Measurements from ENCODE around the gene OR4F6. TPM values are rescaled to one million over a fixed set of nuclear protein-coding genes. Genes with fewer than 3 reads are reported as not detected.
"Not testable (repeated sequence)": the region's sequence is repeated elsewhere in the genome, so short reads cannot be mapped to it uniquely, and the experiment has no call there.

The OR4F6 gene
- total RNA-seq, 1 experiment from 2014 or later = not detected

DNA sequence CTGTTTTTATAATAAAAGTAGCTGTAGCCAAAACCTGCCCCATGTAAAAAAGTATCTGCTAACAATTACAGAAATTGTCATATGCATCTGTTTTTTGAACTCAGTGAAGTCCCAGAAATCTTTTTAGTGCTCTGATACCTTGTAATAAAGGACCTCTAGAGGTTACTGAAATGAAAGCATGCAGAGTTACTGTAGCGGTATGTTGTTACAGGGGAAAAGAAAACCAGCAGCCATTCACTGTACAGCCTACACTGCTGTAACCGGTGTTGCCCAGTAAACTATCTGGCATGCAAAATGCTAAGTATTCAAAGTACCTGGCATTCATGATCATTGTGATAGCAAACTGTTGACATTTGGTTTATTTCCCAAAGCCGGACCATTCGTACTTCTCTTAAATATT, 12.6 kb upstream of the OR4F6 start:
- not testable (repeated sequence) for BruUV-seq (replicated peaks)

DNA sequence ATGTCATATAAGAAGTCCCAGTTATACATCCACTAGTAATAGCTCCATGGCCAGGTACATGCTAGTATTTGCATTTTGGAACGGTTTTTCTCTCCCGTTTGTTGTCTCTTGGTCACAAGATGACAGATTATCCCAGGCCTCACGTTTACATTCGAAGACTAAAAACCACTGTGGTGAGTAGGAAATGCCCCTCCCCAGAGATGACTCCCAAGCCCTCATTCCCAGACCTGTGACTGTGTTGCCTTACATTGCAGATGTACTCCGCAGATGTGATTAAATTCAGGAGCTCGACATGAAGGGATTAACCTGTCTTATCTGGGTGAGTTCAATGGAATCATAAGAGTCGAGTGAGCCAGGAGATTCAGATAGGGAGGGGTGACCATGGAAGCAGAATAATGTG, 9.3 kb upstream of the OR4F6 start:
- intact Hi-C loops (cut with micrococcal nuclease; ENCODE audit: unreplicated experiment); H3K4me3 Mint-ChIP-seq (ENCODE audit: unreplicated experiment); H3K4me1 Mint-ChIP-seq (ENCODE audit: low read depth, unreplicated experiment); H3K27me3 ChIP-seq (replicated peaks; ENCODE audit: control insufficient read depth, insufficient read depth, low read length); H3K36me3 ChIP-seq (ENCODE audit: control insufficient read depth, insufficient read depth, low read length); H3K9me3 ChIP-seq; BruUV-seq (replicated peaks); H3K4me3 ChIP-seq (ENCODE audit: low read depth, low read length); H3K27me3 Mint-ChIP-seq (ENCODE audit: insufficient read depth, unreplicated experiment); H3K27ac Mint-ChIP-seq (ENCODE audit: unreplicated experiment); POLR2A ChIA-PET; H3K36me3 Mint-ChIP-seq (ENCODE audit: insufficient read depth, unreplicated experiment); CTCF ChIA-PET; H3K9me3 Mint-ChIP-seq (ENCODE audit: unreplicated experiment); DNase-seq; H3K4me1 ChIP-seq: not testable (repeated sequence)

More for the DNA sequence above, 12.6 kb upstream of the OR4F6 start:
- H3K4me3 Mint-ChIP-seq (ENCODE audit: unreplicated experiment); H3K27me3 Mint-ChIP-seq (ENCODE audit: insufficient read depth, unreplicated experiment); H3K4me1 Mint-ChIP-seq (ENCODE audit: low read depth, unreplicated experiment); H3K36me3 ChIP-seq (ENCODE audit: control insufficient read depth, insufficient read depth, low read length); H3K4me1 ChIP-seq; DNase-seq; H3K27ac Mint-ChIP-seq (ENCODE audit: unreplicated experiment); H3K36me3 Mint-ChIP-seq (ENCODE audit: insufficient read depth, unreplicated experiment); CTCF ChIA-PET; H3K9me3 ChIP-seq; H3K4me3 ChIP-seq (ENCODE audit: low read depth, low read length); H3K9me3 Mint-ChIP-seq (ENCODE audit: unreplicated experiment); intact Hi-C loops (cut with micrococcal nuclease; ENCODE audit: unreplicated experiment); H3K27me3 ChIP-seq (replicated peaks; ENCODE audit: control insufficient read depth, insufficient read depth, low read length); POLR2A ChIA-PET: not testable (repeated sequence)

DNA sequence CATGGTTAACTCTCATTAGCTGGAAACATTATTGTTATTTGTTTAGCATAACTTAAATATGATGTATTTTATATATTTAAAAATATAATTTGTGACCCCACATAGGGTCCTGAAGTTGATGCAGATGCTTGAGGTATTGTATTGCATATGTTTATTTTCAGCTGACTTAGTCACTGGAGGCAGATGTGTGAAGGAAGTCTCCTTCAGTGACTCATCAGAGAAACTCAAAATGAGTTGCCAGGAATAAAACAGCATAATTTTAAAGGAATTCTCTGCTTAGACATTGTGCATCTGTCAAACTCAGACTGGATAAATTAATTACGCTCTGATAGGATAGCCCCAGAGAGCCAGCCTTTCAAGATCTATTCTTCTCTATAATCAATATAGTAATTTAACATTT, 7.9 kb upstream of the OR4F6 start:
- Mint-ChIP-seq H3K36me3 (ENCODE audit: insufficient read depth, unreplicated experiment) (no peaks in the 10 kb centered on the region), H3K27me3 (ENCODE audit: insufficient read depth, unreplicated experiment) (no peaks in the 10 kb centered on the region), H3K4me3 (ENCODE audit: unreplicated experiment) (no peak overlapping the region), H3K4me1 (ENCODE audit: low read depth, unreplicated experiment) (no peaks in the 10 kb centered on the region), H3K27ac (ENCODE audit: unreplicated experiment) (no peak overlapping the region), H3K9me3 (ENCODE audit: unreplicated experiment) (no peaks in the 10 kb centered on the region)
- TF ChIP-seq, protein P1, sequence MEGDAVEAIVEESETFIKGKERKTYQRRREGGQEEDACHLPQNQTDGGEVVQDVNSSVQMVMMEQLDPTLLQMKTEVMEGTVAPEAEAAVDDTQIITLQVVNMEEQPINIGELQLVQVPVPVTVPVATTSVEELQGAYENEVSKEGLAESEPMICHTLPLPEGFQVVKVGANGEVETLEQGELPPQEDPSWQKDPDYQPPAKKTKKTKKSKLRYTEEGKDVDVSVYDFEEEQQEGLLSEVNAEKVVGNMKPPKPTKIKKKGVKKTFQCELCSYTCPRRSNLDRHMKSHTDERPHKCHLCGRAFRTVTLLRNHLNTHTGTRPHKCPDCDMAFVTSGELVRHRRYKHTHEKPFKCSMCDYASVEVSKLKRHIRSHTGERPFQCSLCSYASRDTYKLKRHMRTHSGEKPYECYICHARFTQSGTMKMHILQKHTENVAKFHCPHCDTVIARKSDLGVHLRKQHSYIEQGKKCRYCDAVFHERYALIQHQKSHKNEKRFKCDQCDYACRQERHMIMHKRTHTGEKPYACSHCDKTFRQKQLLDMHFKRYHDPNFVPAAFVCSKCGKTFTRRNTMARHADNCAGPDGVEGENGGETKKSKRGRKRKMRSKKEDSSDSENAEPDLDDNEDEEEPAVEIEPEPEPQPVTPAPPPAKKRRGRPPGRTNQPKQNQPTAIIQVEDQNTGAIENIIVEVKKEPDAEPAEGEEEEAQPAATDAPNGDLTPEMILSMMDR (IDR thresholded peaks at IDR 0.05; ENCODE audit: insufficient read depth in 1 of 2, low read depth in 1 of 2, low read length in 1 of 2, severe bottlenecking in 1 of 2, unreplicated experiment in 1 of 2) = no peak
- Histone ChIP-seq H3K27me3 (replicated peaks; ENCODE audit: control insufficient read depth, insufficient read depth, low read length) (no peaks in the 10 kb centered on the region), H3K4me3 (ENCODE audit: low read depth, low read length) (no peak overlapping the region), H3K4me1 (no peaks in the 10 kb centered on the region), H3K36me3 (ENCODE audit: control insufficient read depth, insufficient read depth, low read length) (no peaks in the 10 kb centered on the region), H3K9me3 (no peaks in the 10 kb centered on the region)
- ChIA-PET CTCF (no interaction called here), POLR2A (no interaction called here)
- BruUV-seq (replicated peaks) = no TSS peak
- DNase-seq = no peak
- intact Hi-C loops (cut with micrococcal nuclease; ENCODE audit: unreplicated experiment) = no loop called here

DNA sequence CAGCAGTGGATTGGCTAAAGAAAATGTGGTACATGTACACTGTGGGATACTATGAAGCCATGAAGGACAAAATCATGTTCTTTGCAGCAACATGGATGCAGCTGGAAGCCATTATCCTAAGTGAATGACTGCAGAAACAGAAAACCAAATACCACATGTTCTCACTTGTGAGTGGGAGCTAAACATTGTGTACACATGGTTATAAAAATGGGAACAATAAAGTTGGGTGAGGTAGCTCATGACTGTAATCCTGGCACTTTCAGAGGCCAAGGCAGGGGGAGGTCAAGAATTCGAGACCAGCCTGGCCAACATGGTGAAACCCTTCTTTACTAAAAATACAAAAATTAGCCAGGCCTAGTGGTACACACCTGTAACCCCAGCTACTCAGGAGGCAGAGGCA, 3.6 kb upstream of the OR4F6 start:
- ChIA-PET CTCF (no interaction called here), POLR2A (no interaction called here)
- peaks cover 10% of the 10 kb centered on the region for H3K9me3 Mint-ChIP-seq (ENCODE audit: unreplicated experiment)
- no peaks in the 10 kb centered on the region for H3K27me3 Mint-ChIP-seq (ENCODE audit: insufficient read depth, unreplicated experiment)
- H3K27ac Mint-ChIP-seq (ENCODE audit: unreplicated experiment) = no peak overlapping the region
- H3K4me3 Mint-ChIP-seq (ENCODE audit: unreplicated experiment) = no peak overlapping the region
- H3K27me3 ChIP-seq (replicated peaks; ENCODE audit: control insufficient read depth, insufficient read depth, low read length) = no peaks in the 10 kb centered on the region
- no peaks in the 10 kb centered on the region for H3K4me1 Mint-ChIP-seq (ENCODE audit: low read depth, unreplicated experiment)
- H3K4me1 ChIP-seq = no peaks in the 10 kb centered on the region
- no peaks in the 10 kb centered on the region for H3K9me3 ChIP-seq
- no peaks in the 10 kb centered on the region for H3K36me3 ChIP-seq (ENCODE audit: control insufficient read depth, insufficient read depth, low read length)
- H3K36me3 Mint-ChIP-seq (ENCODE audit: insufficient read depth, unreplicated experiment) = no peaks in the 10 kb centered on the region
- no TSS peak for BruUV-seq (replicated peaks)
- H3K4me3 ChIP-seq (ENCODE audit: low read depth, low read length) = no peak overlapping the region
- DNase-seq = no peak
- intact Hi-C loops (cut with micrococcal nuclease; ENCODE audit: unreplicated experiment) = no loop called here
- TF ChIP-seq, protein P1 (IDR thresholded peaks at IDR 0.05; ENCODE audit: insufficient read depth in 1 of 2, low read depth in 1 of 2, low read length in 1 of 2, severe bottlenecking in 1 of 2, unreplicated experiment in 1 of 2) = no peak

Data from Caco-2 (cell line).